DLD1 (cell line): Measurements from ENCODE around the gene FAM227A.

Source experiments
- in situ Hi-C: cut with HindIII; loops from 2 replicates; pipeline ENCODE4 v1.10.0; 2017; ENCODE audit warnings: low sequenced_read_pairs

The FAM227A gene

GRCh38 chr22:38656256-38657044 is at the start of gene FAM227A, which contains the start of gene CBY1:
Gene FAM227A (minus strand): TSS chr22:38656392. CDS start chr22:38650168, 6,224 bp downstream.
Gene CBY1 (plus strand): TSS chr22:38656638. CDS start chr22:38668055, 11,417 bp downstream.
- in situ Hi-C loops: no loop called here

- in situ Hi-C loops: no loop called here
Measured at GRCh38 chr22:38705235-38706100, 49.3 kb upstream of the FAM227A start, which contains the start of gene GTPBP1. Gene GTPBP1 (plus strand): TSS chr22:38705944. CDS start chr22:38705956, 12 bp downstream.

GRCh38 chr22:38704654-38705234 is 48.6 kb upstream of the FAM227A start:
- in situ Hi-C loops: no loop called here

- in situ Hi-C loops: no loop called here
Measured at GRCh38 chr22:38700789-38701628, 44.8 kb upstream of the FAM227A start, which contains the start of gene JOSD1. Gene JOSD1 (minus strand): TSS chr22:38700943. CDS start chr22:38699987, 956 bp downstream.

DNA sequence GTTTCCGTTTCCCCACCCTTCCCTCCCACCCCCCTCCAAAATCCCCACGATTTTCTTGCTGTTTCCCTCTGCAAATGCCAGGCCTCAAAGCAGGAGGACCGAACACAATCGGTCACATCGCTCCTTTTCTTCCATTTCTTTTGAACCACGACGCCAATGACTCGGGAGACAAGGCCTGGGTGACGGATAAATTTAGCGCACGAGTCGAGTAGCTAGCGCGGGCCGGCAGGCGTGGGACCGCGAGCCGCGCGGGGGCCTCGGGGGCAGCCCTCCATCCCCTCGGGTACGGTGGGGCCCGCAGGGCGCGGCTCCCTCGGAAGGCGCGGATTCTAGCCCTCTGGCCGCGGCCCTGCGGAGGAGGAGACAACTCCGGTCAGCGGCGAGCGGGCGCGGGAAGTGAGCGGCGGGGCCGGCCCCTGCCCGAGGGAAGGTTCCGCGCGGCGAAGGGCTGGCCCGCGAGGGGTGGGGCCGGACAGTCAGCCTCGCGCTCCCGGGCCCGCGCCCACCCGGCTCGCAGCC is 44.1 kb upstream of the FAM227A start:
- in situ Hi-C loops: no loop called here

DNA sequence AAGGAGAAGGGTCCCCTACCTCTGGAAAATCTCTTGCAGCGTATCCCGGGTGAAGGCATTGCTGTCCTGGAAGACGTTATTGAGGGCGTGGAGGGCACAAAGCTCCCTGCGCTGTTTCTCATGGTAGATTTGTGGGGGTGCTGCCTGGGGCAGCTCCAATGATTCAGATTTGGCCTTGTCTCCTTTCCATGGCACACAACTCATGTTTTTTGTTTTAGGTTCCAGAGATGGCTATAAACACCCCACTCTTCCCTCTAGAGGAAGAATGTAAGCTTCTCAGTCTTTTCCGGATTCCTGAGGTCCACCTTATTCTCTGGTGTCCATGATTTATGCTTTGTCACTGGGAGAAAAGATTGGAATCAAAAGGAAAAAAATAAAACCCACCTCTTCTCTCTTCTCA is 43.6 kb upstream of the FAM227A start:
- in situ Hi-C loops: no loop called here

DNA sequence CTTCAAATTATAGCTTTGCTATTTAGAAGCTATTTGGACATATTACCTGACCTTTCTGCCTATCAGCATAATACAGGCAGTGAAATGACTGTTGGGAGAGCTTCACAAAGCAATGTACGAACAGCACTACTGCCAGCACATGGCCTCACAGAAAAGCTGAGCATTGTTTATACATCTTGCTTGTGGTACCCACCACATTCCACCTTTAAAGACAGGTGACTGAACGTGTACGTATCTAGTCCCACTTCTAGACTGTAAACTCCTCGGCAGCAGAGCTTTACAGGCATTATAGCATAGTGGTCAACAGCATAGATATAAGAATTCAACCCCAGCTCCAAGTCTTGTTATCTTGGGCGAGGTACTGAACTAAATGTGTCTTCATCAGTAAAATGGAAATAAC is 43.0 kb upstream of the FAM227A start:
- in situ Hi-C loops: no loop called here

DNA sequence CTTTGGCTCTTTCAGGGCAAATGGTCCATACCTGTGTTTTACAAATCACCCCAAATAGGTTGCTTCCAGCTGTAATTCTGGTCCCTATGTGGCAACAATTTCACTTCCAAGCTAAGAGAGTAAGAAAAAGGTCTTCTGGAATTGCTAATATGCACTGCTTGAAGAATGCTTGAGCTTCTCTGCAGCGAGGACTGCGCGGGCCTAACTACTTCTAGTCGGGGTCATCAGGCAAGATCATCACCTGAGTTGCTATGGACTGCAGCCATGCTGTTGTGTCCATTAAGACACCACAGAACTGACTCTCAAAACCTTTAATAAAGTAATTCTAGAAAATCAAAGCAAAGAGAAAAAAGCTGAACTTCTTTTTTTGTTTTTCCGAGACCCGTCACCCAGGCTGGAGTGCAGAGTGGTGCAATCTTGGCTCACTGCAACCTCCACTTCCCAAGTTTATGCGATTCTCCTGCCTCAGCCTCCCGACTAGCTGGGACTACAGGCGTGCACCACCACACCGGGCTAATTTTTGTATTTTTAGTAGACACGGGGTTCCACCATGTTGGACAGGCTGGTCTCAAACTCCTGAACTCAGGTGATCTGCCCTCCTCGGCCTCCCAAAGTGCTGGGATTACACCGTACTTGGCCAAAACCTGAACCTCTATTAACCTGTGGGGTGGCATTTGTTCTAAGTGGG is 42.4 kb upstream of the FAM227A start:
- in situ Hi-C loops: no loop called here

GRCh38 chr22:38697425-38698089 is 41.4 kb upstream of the FAM227A start:
- in situ Hi-C loops: no loop called here

DNA sequence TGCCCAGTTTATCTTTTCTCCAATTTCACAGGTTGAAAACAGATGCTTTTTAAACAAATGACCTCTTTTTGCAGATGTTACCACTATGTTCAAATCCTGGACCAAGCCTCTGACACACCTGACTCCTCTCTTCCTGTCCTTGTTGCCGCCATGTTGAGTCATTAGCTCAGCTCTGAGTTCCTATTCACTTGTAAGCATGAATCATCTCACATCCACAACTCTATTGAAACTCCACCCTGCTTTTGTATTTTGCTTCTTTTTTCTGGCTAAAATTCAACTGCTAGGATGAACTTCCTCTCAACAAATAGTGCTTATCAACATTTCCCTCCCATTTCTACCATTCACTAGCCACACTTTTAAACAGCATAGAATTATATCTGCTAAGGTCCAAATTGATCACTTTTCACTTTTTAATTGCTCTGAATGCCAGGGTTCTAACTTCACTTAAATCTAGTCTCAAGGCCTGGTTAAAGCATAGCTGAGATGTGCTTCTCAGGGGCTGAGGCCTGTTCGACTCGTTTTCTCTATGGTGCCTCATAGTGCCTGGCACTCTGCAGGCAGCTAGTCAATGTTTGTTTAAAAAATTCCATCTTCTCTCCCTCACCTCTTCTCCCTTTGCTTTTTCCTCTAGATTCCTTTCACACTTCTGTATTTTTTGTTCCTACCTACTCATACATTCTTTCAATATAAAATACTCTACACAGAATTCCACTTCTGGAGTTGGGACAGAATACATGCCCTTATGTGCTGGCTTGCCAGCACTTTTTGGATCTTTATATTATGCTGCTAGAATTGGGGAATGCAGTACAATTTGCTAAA is 40.6 kb upstream of the FAM227A start:
- in situ Hi-C loops: no loop called here

DNA sequence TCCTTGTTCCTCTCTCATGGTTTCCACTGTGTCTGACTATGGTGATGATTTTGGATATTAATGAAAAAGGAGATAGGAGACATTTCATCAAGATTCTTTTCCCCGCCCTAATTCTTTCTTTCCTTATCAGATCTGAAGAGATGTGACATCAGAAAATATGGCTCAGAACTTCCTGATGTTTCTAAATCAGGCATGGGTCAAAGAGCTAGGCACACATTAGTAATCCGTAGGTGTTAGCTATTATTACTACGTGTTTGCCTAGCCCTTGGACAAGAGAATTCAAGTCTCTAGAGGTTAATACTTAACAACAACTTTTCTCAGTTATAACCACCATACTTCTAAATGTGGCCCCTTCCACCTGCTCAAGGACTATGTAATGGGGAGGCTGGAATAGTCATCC is 38.7 kb upstream of the FAM227A start:
- in situ Hi-C loops: no loop called here

- in situ Hi-C loops: no loop called here
Measured at GRCh38 chr22:38694049-38694448, 37.9 kb upstream of the FAM227A start.

GRCh38 chr22:38689651-38690050 is 33.5 kb upstream of the FAM227A start:
- in situ Hi-C loops: no loop called here

- in situ Hi-C loops: no loop called here
Measured at GRCh38 chr22:38685761-38686160, 29.6 kb upstream of the FAM227A start.

DNA sequence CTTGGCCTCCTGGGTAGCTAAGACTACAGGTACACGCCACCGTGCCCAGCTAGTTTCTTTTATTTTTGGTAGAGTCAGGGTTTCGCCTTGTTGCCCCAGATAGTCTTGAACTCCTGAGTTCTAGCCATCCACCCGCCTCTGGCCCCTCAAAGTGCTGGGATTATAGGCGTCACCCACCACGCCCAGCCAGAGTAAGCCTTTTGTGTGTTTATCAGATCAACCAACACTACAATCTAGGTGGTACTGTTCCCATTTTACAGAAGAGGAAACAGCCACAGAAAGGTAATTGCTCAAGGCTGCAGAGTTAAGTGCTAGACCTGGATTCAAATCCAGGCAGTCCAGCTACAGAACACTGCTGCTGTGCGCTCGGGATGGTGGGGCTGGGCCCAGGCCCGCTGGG is 28.7 kb upstream of the FAM227A start:
- in situ Hi-C loops: no loop called here

DNA sequence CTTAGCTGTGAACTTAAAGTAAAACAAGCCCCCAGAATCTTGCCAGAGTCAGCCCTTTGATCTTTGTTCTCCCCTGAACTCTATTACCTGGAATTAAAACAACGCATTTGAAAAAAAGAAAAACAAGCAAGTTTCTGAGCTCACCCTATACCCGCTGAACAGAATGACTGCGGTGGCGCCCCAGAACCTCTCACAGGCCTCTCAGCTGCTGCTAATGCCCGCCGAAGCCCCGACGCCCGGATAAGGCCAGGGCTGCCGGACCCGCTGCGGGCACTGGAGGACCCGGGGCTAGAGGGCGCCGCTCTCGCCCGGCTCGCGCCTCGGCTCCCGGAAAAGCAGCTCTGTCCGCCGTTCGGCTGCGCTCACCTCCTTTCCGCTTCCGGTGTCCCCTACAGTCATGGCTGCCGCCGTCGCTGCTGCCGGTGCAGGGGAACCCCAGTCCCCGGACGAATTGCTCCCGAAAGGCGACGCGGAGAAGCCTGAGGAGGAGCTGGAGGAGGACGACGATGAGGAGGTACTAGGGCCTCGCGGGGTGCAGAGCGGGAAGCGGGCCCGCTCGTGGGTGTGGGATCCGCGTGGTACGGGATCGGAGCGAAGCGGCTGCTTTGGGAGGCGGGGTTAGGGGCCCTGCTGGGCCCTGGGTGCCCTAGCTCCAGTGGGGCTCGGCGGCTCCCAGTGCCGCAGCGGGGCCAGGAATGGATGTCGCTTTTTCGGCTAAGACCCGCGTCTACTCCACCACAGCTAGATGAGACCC is 25.6 kb upstream of the FAM227A start, which contains the start of gene TOMM22:
TSS of gene TOMM22 (plus strand) at position 376 of the 754 bp plus-strand sequence. CDS start at position 398, 22 bp downstream.
- in situ Hi-C loops: no loop called here

DNA sequence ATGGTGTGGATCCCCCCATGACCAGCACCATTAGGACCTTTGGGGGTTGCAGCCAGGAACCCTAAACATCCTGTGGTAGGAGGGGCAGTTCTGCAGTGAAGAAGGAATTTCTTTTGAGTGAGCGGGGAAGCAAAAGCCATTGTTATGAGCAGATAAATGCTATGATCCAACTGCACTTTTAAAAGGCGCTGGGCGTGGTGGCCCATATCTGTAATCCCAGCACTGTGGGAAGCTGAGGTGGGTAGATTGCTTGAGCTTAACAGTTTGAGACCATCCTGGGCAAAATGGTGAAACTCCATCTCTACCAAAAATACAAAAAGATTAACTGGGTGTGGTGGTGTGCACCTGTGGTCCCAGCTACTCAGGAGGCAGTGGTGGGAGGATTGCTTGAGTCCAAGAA is 19.6 kb upstream of the FAM227A start:
- in situ Hi-C loops: no loop called here
